GM12872 (cell line): ENCODE results near the gene WDPCP.

Source experiments
- TF ChIP-seq, protein P1 (sequence below): IDR thresholded peaks from 3 replicates; pipeline ENCODE4 v1.5.1; 2011; ENCODE audit warnings: low read depth, mild to moderate bottlenecking, low read length, moderate library complexity; ENCODE audit not compliant: insufficient read depth

The WDPCP gene

DNA sequence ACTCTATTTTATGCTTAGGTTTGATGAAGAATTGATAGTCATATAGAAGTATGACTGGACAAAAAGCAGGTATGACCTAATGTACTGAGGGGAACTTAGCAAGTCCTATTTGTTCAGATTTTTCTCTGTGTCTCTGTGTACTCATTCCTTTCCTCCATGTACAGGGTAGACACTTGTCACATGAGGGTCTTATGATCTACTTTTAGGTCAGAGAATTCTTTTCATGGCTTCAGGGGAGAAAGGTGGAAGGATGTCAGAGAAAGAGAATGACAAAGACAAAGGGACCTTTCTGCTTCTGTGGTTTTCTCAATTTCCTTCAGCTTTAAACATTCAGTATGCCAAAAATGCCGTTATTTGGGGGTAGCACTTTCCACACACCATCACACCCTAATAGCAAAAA, 181.6 kb downstream of the WDPCP start:
- TF ChIP-seq, protein P1, sequence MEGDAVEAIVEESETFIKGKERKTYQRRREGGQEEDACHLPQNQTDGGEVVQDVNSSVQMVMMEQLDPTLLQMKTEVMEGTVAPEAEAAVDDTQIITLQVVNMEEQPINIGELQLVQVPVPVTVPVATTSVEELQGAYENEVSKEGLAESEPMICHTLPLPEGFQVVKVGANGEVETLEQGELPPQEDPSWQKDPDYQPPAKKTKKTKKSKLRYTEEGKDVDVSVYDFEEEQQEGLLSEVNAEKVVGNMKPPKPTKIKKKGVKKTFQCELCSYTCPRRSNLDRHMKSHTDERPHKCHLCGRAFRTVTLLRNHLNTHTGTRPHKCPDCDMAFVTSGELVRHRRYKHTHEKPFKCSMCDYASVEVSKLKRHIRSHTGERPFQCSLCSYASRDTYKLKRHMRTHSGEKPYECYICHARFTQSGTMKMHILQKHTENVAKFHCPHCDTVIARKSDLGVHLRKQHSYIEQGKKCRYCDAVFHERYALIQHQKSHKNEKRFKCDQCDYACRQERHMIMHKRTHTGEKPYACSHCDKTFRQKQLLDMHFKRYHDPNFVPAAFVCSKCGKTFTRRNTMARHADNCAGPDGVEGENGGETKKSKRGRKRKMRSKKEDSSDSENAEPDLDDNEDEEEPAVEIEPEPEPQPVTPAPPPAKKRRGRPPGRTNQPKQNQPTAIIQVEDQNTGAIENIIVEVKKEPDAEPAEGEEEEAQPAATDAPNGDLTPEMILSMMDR = no peak

DNA sequence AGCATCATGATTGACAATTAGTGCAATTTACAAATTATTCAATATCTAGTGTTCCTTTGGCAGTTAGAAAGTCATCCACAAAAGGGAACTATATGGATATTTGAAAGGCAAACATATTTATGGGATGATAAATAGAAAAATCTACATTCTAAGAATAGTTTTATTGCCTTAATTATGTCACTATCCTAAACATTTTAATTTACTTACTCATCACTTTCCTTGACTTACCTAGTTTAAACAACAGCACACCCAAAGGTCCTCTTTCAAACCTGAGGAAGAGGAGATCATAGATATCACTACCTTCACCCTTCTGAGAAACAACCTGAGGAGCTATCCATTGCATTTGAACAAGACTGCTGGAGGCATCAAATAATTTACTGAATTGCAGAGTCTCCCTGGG, 184.5 kb downstream of the WDPCP start:
- TF ChIP-seq, protein P1 = no peak

- TF ChIP-seq, protein P1 = no peak
These were observed 189.1 kb downstream of the WDPCP start for GRCh38 chr2:63399156-63399555.

DNA sequence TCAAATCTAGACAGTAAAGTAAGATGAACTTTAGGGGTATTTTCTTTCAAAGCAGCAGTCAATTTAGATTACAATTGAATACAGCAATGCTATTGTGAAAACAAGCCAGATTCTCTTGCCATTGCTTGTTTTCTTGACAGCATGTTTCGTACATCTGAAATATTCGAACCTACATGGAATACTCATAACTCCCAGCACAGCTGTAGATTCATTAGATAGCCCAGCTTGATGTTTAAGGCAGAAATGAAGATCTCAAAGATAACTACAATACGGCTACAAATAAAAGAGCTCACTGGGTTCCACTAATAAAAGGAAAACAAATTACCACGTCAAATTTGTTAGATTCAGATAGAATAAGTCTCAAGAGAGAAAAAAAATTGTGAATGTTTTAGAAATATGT, 208.8 kb downstream of the WDPCP start:
- TF ChIP-seq, protein P1 = no peak

- TF ChIP-seq, protein P1 = no peak
These were observed 209.7 kb downstream of the WDPCP start for GRCh38 chr2:63378589-63378988.

DNA sequence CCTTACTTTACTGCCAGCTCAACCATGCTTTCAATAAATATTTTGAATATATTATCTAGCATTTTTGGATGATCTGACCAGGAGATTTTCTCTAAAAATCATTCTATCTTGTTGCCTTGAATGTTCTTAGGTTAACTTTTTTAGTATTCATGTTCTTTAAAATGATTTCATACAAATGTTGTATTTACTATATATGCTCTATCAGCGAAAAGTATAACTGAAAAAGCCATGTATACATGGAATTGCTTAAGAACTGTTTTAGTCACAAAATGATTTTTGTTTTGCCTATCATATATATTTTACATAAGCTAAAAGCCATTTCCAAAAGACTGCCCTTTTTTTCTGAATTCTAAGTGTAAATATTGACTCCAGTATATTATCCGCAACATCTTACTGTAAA, 213.9 kb downstream of the WDPCP start:
- TF ChIP-seq, protein P1 = no peak

DNA sequence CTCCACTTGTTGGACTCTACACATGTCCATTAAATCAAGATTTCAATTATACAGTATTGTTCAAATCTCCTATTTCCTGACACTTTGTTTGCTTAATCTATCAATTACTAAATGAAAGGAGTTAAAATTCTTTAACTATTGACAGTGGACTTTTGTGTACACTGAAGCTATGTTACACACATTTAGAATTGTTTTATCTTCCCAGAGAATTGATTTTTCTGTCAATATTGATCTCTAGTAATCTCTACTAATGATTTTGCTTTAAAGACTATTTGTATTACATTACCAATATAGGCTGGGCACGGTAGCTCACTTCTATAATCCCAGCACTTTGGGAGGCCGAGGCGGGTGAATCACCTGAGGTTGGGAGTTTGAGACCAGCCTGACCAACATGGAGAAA, 215.7 kb downstream of the WDPCP start:
- TF ChIP-seq, protein P1 = no peak

- TF ChIP-seq, protein P1 = no peak
These were observed 219.1 kb downstream of the WDPCP start for GRCh38 chr2:63369146-63369545.
